HCT116 (cell line): Measurements from ENCODE around the gene MROH7. TPM values are rescaled to one million over a fixed set of nuclear protein-coding genes. Genes with fewer than 3 reads are reported as not detected.

Source experiments
- ATAC-seq: fragments of 200-7000 bp; cut with Tn5 transposase; 2 replicates; pipeline ENCODE4 v1.9.1; 2020; ENCODE audit warnings: mild to moderate bottlenecking, moderate library complexity
- BruUV-seq: library from RNA; stranded (reverse); fragments of 400-500 nt; replicated peaks from 2 replicates; lab custom pipeline; 2021; lab: Mats Ljungman, UMichigan
- CTCF ChIA-PET: fragments of 300-600 bp; sonication (Branson Sonifier 250); formaldehyde crosslinking; loops from one replicate; lab custom pipeline; 2021; ENCODE audit warnings: antibody characterized with exemption; lab: Charles Lee
- POLR2A ChIA-PET: fragments of 300-600, 350-600 bp; sonication (Branson Sonifier 250); formaldehyde crosslinking; loops from one replicate; lab custom pipeline; 2021; ENCODE audit warnings: antibody characterized with exemption; lab: Charles Lee
- RAD21 ChIA-PET, 2 experiments: fragments of 300-600 bp; sonication (Branson Sonifier 250); formaldehyde crosslinking; loops; one replicate each; lab custom pipeline; 2023; ENCODE audit warnings: low total read pairs in 2 of 2; ENCODE audit not compliant: uncharacterized antibody in 2 of 2, unreplicated experiment in 2 of 2, low non-redundant PET in 1 of 2; lab: Charles Lee
- DNase-seq: peaks from one replicate; pipeline ENCODE4 v3.0.0-alpha.2; 2010; ENCODE audit warnings: low read depth, low spot score
- H2AFZ ChIP-seq: fragments of 200-600 bp; shearing (Covaris generic), sonication (generic); 2 replicates; pipeline ENCODE4 v1.6.1; 2017; ENCODE audit warnings: low read depth, mixed run types, mixed read lengths, antibody characterized with exemption, low read length; ENCODE audit not compliant: poor library complexity, severe bottlenecking
- H3K27ac ChIP-seq: 2 replicates; pipeline ENCODE4 v1.5.1; 2012; ENCODE audit warnings: low read depth, low read length
- H3K27me3 ChIP-seq: fragments of 200-600 bp; sonication (generic); 2 replicates; pipeline ENCODE4 v1.6.1; 2016; ENCODE audit warnings: mixed run types, low read length, mixed read lengths; ENCODE audit not compliant: insufficient read depth
- H3K36me3 ChIP-seq, 2 experiments: fragments of 200-500 bp in 1 of 2; fragments of 200-600 bp in 1 of 2; sonication (Bioruptor generic) in 1 of 2; sonication (generic) in 1 of 2; 2 replicates each; pipeline versions ENCODE4 v1.5.1 to v1.6.1; 2014 to 2016; ENCODE audit warnings: low read length in 2 of 2, inconsistent platforms in 1 of 2, mixed read lengths in 1 of 2, mixed run types in 1 of 2; ENCODE audit not compliant: insufficient read depth in 2 of 2, control insufficient read depth in 1 of 2
- H3K4me1 ChIP-seq, 2 experiments: fragments of 200-600 bp in 1 of 2; sonication (generic) in 1 of 2; 2 replicates each; pipeline versions ENCODE4 v1.5.1 to v1.6.1; 2012 to 2017; ENCODE audit warnings: low read length in 2 of 2, inconsistent platforms in 1 of 2, mild to moderate bottlenecking in 1 of 2, mixed read lengths in 1 of 2, mixed run types in 1 of 2, moderate library complexity in 1 of 2; ENCODE audit not compliant: insufficient read depth in 2 of 2, control insufficient read depth in 1 of 2
- H3K4me2 ChIP-seq: fragments of 200-600 bp; sonication (generic); 2 replicates; pipeline ENCODE4 v1.6.1; 2017; ENCODE audit warnings: mixed run types, low read length, mixed read lengths
- H3K4me3 ChIP-seq, 2 experiments: fragments of 200-600 bp in 1 of 2; sonication (generic) in 1 of 2; replicated peaks in 1 of 2; 2 replicates each; pipeline ENCODE4 v1.5.1; 2011 to 2016; ENCODE audit warnings: low read length in 2 of 2, control low read depth in 1 of 2, low read depth in 1 of 2, mild to moderate bottlenecking in 1 of 2, mixed read lengths in 1 of 2, mixed run types in 1 of 2
- H3K79me2 ChIP-seq: fragments of 200-600 bp; sonication (generic); 2 replicates; pipeline ENCODE4 v1.6.1; 2017; ENCODE audit warnings: mild to moderate bottlenecking, mixed run types, low read length, moderate library complexity, mixed read lengths; ENCODE audit not compliant: insufficient read depth
- H3K9ac ChIP-seq: fragments of 200-600 bp; sonication (generic); 2 replicates; pipeline ENCODE4 v1.6.1; 2016; ENCODE audit warnings: low read length, mixed read lengths
- H3K9me2 ChIP-seq: fragments of 200-600 bp; sonication (generic), shearing (Covaris generic); 2 replicates; pipeline ENCODE4 v1.6.1; 2017; ENCODE audit warnings: mixed run types, mild to moderate bottlenecking, moderate library complexity; ENCODE audit not compliant: insufficient read depth
- H3K9me3 ChIP-seq, 2 experiments: fragments of 200-500 bp in 1 of 2; fragments of 200-600 bp in 1 of 2; sonication (Bioruptor generic) in 1 of 2; sonication (generic) in 1 of 2; 2 replicates each; pipeline ENCODE4 v1.6.1; 2014 to 2017; ENCODE audit warnings: low read length in 2 of 2, mixed read lengths in 2 of 2, inconsistent platforms in 1 of 2, low read depth in 1 of 2, mild to moderate bottlenecking in 1 of 2, mixed run types in 1 of 2, moderate library complexity in 1 of 2; ENCODE audit not compliant: control insufficient read depth in 1 of 2, insufficient read depth in 1 of 2
- H4K20me1 ChIP-seq: fragments of 200-600 bp; sonication (generic), shearing (Covaris generic); 2 replicates; pipeline ENCODE4 v1.6.1; 2017; ENCODE audit warnings: mixed run types, mild to moderate bottlenecking, moderate library complexity; ENCODE audit not compliant: insufficient read depth
- EGR1 ChIP-seq: IDR thresholded peaks from 2 replicates; pipeline ENCODE4 v1.6.1; 2012; ENCODE audit warnings: low read depth
- EZH2phosphoT487 ChIP-seq: fragments of 200-600 bp; IDR thresholded peaks from 2 replicates; pipeline ENCODE4 v1.6.1; 2018; ENCODE audit warnings: antibody characterized with exemption, borderline replicate concordance
- FOSL1 ChIP-seq: IDR thresholded peaks from 2 replicates; pipeline ENCODE4 v1.6.1; 2012; ENCODE audit warnings: low read depth
- POLR2A ChIP-seq: IDR thresholded peaks from 2 replicates; pipeline ENCODE4 v1.7.0; 2011; ENCODE audit warnings: borderline replicate concordance; ENCODE audit not compliant: insufficient read depth, insufficient read length; ENCODE audit errors: extremely low read depth
- RAD21 ChIP-seq: IDR thresholded peaks from 2 replicates; pipeline ENCODE4 v1.6.1; 2012; ENCODE audit warnings: low read depth, mild to moderate bottlenecking
- REST ChIP-seq: IDR thresholded peaks from 2 replicates; pipeline ENCODE4 v1.6.1; 2012; ENCODE audit warnings: low read depth
- SIN3A ChIP-seq: IDR thresholded peaks from 2 replicates; pipeline ENCODE4 v1.6.1; 2012; ENCODE audit warnings: low read depth
- SP1 ChIP-seq: IDR thresholded peaks from 2 replicates; pipeline ENCODE4 v1.6.1; 2012; ENCODE audit warnings: low read depth
- YY1 ChIP-seq: IDR thresholded peaks from 2 replicates; pipeline ENCODE4 v1.6.1; 2011; ENCODE audit warnings: low read length, low read depth, moderate library complexity, mild to moderate bottlenecking; ENCODE audit not compliant: insufficient replicate concordance; ENCODE audit errors: extremely low read depth
- ZNF274 ChIP-seq: fragments of 200-500 bp; sonication (Bioruptor generic); IDR thresholded peaks from 2 replicates; pipeline ENCODE4 v1.6.1; 2014; ENCODE audit warnings: mild to moderate bottlenecking, low read depth, low read length, inconsistent platforms
- intact Hi-C: fragments of 100-400 bp; cut with micrococcal nuclease; formaldehyde crosslinking; loops from 2 replicates; pipeline ENCODE4 v1.10.0; 2022
- total RNA-seq: library from RNA; stranded (reverse); gene quantifications from one replicate; pipeline ENCODE4 v1.2.1, GENCODE V29; 2021; ENCODE audit not compliant: unreplicated experiment

MROH7 gene
- total RNA-seq, 1 experiment from 2014 or later, result 1.1 TPM

GRCh38 chr1:54678776-54679643 is 37.4 kb downstream of the MROH7 start:
- Histone ChIP-seq H3K27me3 (no peaks in the 10 kb centered on the region), H3K36me3 (no peaks in the 10 kb centered on the region), H3K4me1 (no peaks in the 10 kb centered on the region), H3K4me2 (no peak overlapping the region), H3K27ac (no peak overlapping the region), H3K4me3 (no peak overlapping the region), H3K79me2 (no peaks in the 10 kb centered on the region), H3K9me3 (no peaks in the 10 kb centered on the region), H3K9me2 (no peaks in the 10 kb centered on the region), H3K9ac (no peak overlapping the region), H2AFZ (no peak overlapping the region), H4K20me1 (no peaks in the 10 kb centered on the region)
- ChIA-PET RAD21 (no interaction called here), POLR2A (no interaction called here), CTCF (no interaction called here)
- TF ChIP-seq SP1, result no peak
- no TSS peak for BruUV-seq
- no peak for DNase-seq
- ATAC-seq, result no peak
- intact Hi-C loops, result no loop called here

GRCh38 chr1:54679706-54680105 is 38.1 kb downstream of the MROH7 start:
- Histone ChIP-seq H3K4me2 (no peak overlapping the region), H3K9me2 (no peaks in the 10 kb centered on the region), H3K9me3 (no peaks in the 10 kb centered on the region), H3K4me1 (no peaks in the 10 kb centered on the region), H3K27ac (no peak overlapping the region), H4K20me1 (no peaks in the 10 kb centered on the region), H3K4me3 (no peak overlapping the region), H3K9ac (no peak overlapping the region), H3K36me3 (no peaks in the 10 kb centered on the region), H2AFZ (no peak overlapping the region), H3K27me3 (no peaks in the 10 kb centered on the region), H3K79me2 (no peaks in the 10 kb centered on the region)
- no peak for ATAC-seq
- TF ChIP-seq SIN3A, result no peak
- TF ChIP-seq SP1, result no peak
- TF ChIP-seq ZNF274, result no peak
- no peak for TF ChIP-seq FOSL1
- no peak for TF ChIP-seq REST
- TF ChIP-seq POLR2A, result no peak
- no peak for TF ChIP-seq EZH2phosphoT487
- TF ChIP-seq EGR1, result no peak
- no peak for TF ChIP-seq RAD21
- no peak for TF ChIP-seq YY1
- intact Hi-C loops, result no loop called here
- ChIA-PET RAD21 (no interaction called here), POLR2A (no interaction called here), CTCF (no interaction called here)
- DNase-seq, result no peak
- no TSS peak for BruUV-seq
